Neural progenitor cell (in vitro differentiated cells): ENCODE data around the gene CRNN.

ENCODE experiments used
- EZH2 ChIP-seq: fragments of 200-600 bp; sonication (generic); IDR thresholded peaks from 2 replicates; pipeline ENCODE4 v1.6.1; 2017; ENCODE audit warnings: antibody characterized with exemption, mild to moderate bottlenecking, moderate library complexity
- EZH2phosphoT487 ChIP-seq: fragments of 200-600 bp; sonication (generic); IDR thresholded peaks from 2 replicates; pipeline ENCODE4 v1.6.1; 2017; ENCODE audit warnings: antibody characterized with exemption
- TF ChIP-seq, protein P1 (sequence below): fragments of 200-600 bp; sonication (generic); IDR thresholded peaks from 2 replicates; pipeline ENCODE4 v1.5.1; 2017; ENCODE audit warnings: antibody characterized with exemption, mild to moderate bottlenecking

DNA sequence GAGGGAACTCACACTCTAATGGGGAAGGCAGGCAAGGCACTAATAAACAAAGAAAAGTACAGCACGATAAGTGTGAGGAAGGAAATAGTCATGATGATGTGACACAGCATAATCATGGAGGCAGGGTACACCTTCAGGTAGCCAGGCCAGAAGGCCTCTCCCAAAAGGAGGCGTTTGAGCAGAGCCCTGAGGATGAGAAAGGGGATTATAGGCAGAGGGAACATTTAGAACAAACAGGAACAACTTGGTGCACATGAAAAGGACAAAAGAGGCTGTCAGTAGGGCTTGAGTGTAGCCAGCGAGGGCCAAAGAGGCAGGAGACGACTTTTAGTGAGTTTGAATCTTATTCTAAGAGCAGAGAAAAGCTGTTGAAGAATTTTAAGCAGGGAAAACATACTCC, 33.4 kb upstream of the CRNN start:
- TF ChIP-seq, protein P1, sequence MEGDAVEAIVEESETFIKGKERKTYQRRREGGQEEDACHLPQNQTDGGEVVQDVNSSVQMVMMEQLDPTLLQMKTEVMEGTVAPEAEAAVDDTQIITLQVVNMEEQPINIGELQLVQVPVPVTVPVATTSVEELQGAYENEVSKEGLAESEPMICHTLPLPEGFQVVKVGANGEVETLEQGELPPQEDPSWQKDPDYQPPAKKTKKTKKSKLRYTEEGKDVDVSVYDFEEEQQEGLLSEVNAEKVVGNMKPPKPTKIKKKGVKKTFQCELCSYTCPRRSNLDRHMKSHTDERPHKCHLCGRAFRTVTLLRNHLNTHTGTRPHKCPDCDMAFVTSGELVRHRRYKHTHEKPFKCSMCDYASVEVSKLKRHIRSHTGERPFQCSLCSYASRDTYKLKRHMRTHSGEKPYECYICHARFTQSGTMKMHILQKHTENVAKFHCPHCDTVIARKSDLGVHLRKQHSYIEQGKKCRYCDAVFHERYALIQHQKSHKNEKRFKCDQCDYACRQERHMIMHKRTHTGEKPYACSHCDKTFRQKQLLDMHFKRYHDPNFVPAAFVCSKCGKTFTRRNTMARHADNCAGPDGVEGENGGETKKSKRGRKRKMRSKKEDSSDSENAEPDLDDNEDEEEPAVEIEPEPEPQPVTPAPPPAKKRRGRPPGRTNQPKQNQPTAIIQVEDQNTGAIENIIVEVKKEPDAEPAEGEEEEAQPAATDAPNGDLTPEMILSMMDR: no peak
- TF ChIP-seq EZH2: no peak
- no peak for TF ChIP-seq EZH2phosphoT487
